Umbilical cord (tissue), 2 donors: Measurements from ENCODE around the gene EIF5AL1. TPM values are rescaled to one million over a fixed set of nuclear protein-coding genes. Genes with fewer than 3 reads are reported as not detected.
"Not testable (repeated sequence)": the region's sequence is repeated elsewhere in the genome, so short reads cannot be mapped to it uniquely, and the experiment has no call there.

Experiments
- DNase-seq: peaks from one replicate; pipeline ENCODE4 v3.0.0-alpha.2; 2015; ENCODE audit warnings: low spot score
- total RNA-seq: library from RNA; depleted of rRNA; stranded (reverse); fragments of >200 nt; gene quantifications from one replicate; pipeline ENCODE4 v1.2.3, GENCODE V29; 2014; ENCODE audit warnings: low replicate concordance; ENCODE audit not compliant: insufficient read depth

Gene EIF5AL1
- total RNA-seq, 1 donor from 2014 or later = 0.48 TPM

GRCh38 chr10:79509306-79509933, 2.9 kb upstream of the EIF5AL1 start:
- DNase-seq = not testable (repeated sequence)

GRCh38 chr10:79509934-79510508, 2.3 kb upstream of the EIF5AL1 start:
- not testable (repeated sequence) for DNase-seq

GRCh38 chr10:79516532-79517205, 4.3 kb downstream of the EIF5AL1 start:
- not testable (repeated sequence) for DNase-seq

GRCh38 chr10:79517567-79517966, 5.2 kb downstream of the EIF5AL1 start:
- not testable (repeated sequence) for DNase-seq

GRCh38 chr10:79521751-79522150, 9.4 kb downstream of the EIF5AL1 start:
- DNase-seq = not testable (repeated sequence)

GRCh38 chr10:79522464-79522863, 10.1 kb downstream of the EIF5AL1 start:
- DNase-seq = not testable (repeated sequence)

GRCh38 chr10:79523157-79523853, 11.0 kb downstream of the EIF5AL1 start:
- not testable (repeated sequence) for DNase-seq

GRCh38 chr10:79525049-79525710, 12.8 kb downstream of the EIF5AL1 start:
- not testable (repeated sequence) for DNase-seq

- DNase-seq = not testable (repeated sequence)
Observed at GRCh38 chr10:79528261-79528660, 15.9 kb downstream of the EIF5AL1 start.

- not testable (repeated sequence) for DNase-seq
Observed at GRCh38 chr10:79533142-79533902, 21.0 kb downstream of the EIF5AL1 start.

- DNase-seq = not testable (repeated sequence)
Observed at GRCh38 chr10:79533903-79534175, 21.5 kb downstream of the EIF5AL1 start.

GRCh38 chr10:79538311-79538710, 26.0 kb downstream of the EIF5AL1 start:
- DNase-seq = not testable (repeated sequence)

- DNase-seq = not testable (repeated sequence)
Observed at GRCh38 chr10:79540930-79541329, 28.6 kb downstream of the EIF5AL1 start.

GRCh38 chr10:79542626-79543025, 30.3 kb downstream of the EIF5AL1 start:
- no peak for DNase-seq

GRCh38 chr10:79544408-79544807, 32.1 kb downstream of the EIF5AL1 start:
- DNase-seq = not testable (repeated sequence)

GRCh38 chr10:79544926-79545659, 32.8 kb downstream of the EIF5AL1 start:
- DNase-seq = not testable (repeated sequence)

- DNase-seq = not testable (repeated sequence)
Observed at GRCh38 chr10:79547128-79547527, 34.8 kb downstream of the EIF5AL1 start.

GRCh38 chr10:79547973-79548372, 35.6 kb downstream of the EIF5AL1 start:
- DNase-seq = peak; percentile 35

GRCh38 chr10:79552143-79552542, 39.8 kb downstream of the EIF5AL1 start:
- no peak for DNase-seq
